AG04450 (cell line): ENCODE data around the gene THBS4. TPM values are rescaled to one million over a fixed set of nuclear protein-coding genes. Genes with fewer than 3 reads are reported as not detected.

Experiments
- CTCF ChIA-PET: fragments of 300-600, 350-600 bp; formaldehyde crosslinking; extraction: SDS; loops from one replicate; lab custom pipeline; 2022; ENCODE audit warnings: antibody characterized with exemption, inconsistent platforms; lab: Charles Lee
- POLR2A ChIA-PET: fragments of 350-600 bp; formaldehyde crosslinking; extraction: SDS; loops from one replicate; lab custom pipeline; 2021; ENCODE audit warnings: antibody characterized with exemption, inconsistent platforms; lab: Yijun Ruan, JAX
- DNase-seq: peaks from one replicate; pipeline ENCODE4 v3.0.0-alpha.2; 2011; ENCODE audit warnings: low read depth, low spot score
- H3K27ac ChIP-seq: one replicate; pipeline ENCODE4 v1.5.1; 2012; ENCODE audit warnings: low read depth, low read length, control low read depth
- H3K27me3 ChIP-seq: one replicate; pipeline ENCODE4 v1.6.0; 2012; ENCODE audit warnings: low read length; ENCODE audit not compliant: control insufficient read depth, insufficient read depth
- H3K4me3 ChIP-seq: 2 replicates; pipeline ENCODE4 v1.5.1; 2011; ENCODE audit warnings: mild to moderate bottlenecking, low read depth, low read length, control low read depth
- H3K9me3 ChIP-seq: 2 replicates; pipeline ENCODE4 v1.5.1; 2012; ENCODE audit warnings: low read length; ENCODE audit not compliant: control insufficient read depth, insufficient read depth
- polyA plus RNA-seq: library from polyadenylated mRNA; depleted of rRNA; stranded (reverse); fragments of >200 nt; gene quantifications from 2 replicates; pipeline ENCODE4 v1.2.3, GENCODE V29; 2011
- TF ChIP-seq, protein P1 (sequence below): IDR thresholded peaks from 2 replicates; pipeline ENCODE4 v1.5.1; 2011; ENCODE audit warnings: low read depth, low read length, control low read depth, inconsistent platforms

THBS4 gene
- polyA plus RNA-seq, 1 experiment = 0.94 TPM

DNA sequence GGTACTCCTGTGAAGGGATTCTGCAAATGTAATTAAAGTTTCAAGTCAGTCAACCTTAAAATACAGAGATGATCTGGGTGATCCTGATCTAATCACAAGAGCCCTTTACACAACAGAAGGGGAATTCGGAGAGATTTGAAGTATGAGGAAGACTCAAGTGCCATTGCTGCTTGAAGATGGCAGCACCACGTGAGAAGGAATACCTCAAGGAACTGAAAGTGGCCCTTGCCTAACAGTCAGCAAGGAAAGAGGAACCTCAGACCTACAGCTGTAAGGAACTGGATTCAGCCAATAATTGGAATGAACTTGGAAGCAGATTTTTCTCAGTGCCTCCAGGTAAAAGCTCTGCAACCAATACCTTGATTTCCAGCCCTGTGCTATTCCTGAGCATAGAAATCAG, 87.4 kb downstream of the THBS4 start:
- DNase-seq = no peak
- Histone ChIP-seq H3K27ac (no peak overlapping the region), H3K27me3 (peaks cover 5% of the 10 kb centered on the region), H3K4me3 (no peak overlapping the region), H3K9me3 (peaks cover 2% of the 10 kb centered on the region; the same call in 1 of the 2 replicates)
- TF ChIP-seq, protein P1, sequence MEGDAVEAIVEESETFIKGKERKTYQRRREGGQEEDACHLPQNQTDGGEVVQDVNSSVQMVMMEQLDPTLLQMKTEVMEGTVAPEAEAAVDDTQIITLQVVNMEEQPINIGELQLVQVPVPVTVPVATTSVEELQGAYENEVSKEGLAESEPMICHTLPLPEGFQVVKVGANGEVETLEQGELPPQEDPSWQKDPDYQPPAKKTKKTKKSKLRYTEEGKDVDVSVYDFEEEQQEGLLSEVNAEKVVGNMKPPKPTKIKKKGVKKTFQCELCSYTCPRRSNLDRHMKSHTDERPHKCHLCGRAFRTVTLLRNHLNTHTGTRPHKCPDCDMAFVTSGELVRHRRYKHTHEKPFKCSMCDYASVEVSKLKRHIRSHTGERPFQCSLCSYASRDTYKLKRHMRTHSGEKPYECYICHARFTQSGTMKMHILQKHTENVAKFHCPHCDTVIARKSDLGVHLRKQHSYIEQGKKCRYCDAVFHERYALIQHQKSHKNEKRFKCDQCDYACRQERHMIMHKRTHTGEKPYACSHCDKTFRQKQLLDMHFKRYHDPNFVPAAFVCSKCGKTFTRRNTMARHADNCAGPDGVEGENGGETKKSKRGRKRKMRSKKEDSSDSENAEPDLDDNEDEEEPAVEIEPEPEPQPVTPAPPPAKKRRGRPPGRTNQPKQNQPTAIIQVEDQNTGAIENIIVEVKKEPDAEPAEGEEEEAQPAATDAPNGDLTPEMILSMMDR = no peak
- ChIA-PET POLR2A (no interaction called here), CTCF (interaction anchor here (0.7 to 1.9 kb wide), 2 partner anchors 31 to 91 kb away, joined by 3 to 6 read pairs; no protein-coding TSS in a partner anchor)

DNA sequence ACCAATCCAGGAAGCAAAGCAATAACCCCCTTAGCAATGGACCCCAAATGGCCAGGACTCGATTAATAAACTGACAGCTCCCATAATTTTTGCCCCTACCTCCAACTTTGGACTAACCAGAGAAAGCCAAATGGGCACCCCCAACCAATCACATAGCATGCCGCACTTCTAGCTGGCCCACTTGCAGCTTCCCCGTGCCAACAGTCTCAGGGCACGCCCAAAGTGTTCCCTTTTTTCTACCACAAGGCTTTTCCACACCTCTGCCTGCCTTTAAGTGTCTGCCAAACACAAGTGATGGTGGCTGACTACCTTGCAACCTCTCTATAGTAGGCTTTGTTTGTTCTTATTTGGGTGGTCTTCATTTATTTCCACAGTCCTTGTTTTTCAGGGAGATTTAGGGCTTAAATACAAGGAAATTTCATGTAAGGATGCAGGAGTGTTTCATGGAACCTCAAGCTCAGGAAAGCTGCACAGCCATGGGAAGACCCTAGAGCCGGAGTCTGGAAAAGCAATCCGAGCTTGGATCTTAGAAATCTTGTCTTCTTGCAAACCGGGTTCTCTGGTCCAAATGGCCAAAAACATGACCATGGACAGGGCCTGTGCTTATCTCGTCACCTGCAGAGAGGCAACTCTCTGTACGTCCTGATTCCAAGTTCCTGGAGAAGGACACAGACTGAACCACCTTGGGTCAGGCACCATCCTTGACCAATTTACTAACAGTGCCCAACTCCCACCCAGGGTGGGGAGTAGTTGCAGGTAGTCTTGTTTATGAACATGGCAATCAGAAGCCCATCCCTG, 89.2 kb downstream of the THBS4 start:
- Histone ChIP-seq H3K9me3 (no peaks in the 10 kb centered on the region), H3K27me3 (peaks cover 5% of the 10 kb centered on the region), H3K27ac (no peak overlapping the region), H3K4me3 (no peak overlapping the region)
- CTCF ChIA-PET = interaction anchor here (1.2 to 1.9 kb wide), 2 partner anchors 33 to 40 kb away, joined by 4 to 6 read pairs; no protein-coding TSS in a partner anchor
- TF ChIP-seq, protein P1 = no peak
- POLR2A ChIA-PET = no interaction called here
- DNase-seq = no peak

DNA sequence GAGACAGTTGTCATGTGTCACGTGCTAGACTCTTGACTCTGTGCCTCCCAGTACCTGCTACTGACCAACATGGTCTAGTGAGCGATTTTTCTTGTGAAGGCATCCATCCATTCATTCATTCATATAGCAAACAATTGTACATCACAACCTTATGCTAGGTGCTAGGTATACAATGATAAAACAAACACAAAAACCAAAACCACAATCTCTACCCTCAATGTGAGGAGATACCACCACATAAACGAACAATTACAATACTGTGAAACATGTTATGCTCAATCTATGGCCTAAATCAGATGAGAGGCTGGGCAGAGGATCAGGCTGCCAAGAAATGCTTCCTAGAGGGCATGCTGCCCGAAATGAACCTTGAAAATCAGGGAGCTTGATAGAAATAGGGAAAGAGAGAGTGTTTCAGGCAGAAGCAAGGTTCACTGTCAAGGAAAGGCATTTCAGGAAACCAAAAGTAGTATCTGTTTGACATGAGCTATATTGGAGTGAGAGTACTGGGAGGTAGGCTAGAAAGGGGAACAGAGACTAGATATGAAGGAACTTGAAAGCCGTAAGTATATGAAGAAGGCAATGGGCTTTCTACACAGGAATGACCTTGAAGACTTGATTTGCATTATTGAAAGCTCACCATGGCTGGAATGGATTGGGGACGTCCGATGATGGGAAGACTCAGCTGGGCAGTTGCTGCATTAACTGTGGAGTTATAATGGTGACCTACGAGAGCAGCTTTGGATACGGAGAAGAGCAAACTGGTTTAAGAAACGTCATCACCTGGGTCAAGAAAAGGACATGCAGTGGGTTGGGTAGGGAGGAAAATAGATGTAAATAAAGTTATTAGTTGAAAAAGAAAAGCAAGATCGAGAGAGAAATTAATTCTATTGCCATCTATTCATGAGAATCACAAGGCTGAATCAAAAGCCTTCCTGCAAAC, 90.1 kb downstream of the THBS4 start:
- Histone ChIP-seq H3K27me3 (peaks cover 5% of the 10 kb centered on the region), H3K4me3 (no peak overlapping the region), H3K9me3 (no peaks in the 10 kb centered on the region), H3K27ac (no peak overlapping the region)
- no peak for DNase-seq
- TF ChIP-seq, protein P1 = no peak
- POLR2A ChIA-PET = interaction anchor here (1.3 kb wide), 1 partner anchor 131 kb away, joined by 5 read pairs; the partner anchor contains the start of gene SERINC5
- CTCF ChIA-PET = interaction anchor here (1.3 to 1.4 kb wide), 2 partner anchors 33 to 42 kb away, joined by 5 to 6 read pairs; no protein-coding TSS in a partner anchor

DNA sequence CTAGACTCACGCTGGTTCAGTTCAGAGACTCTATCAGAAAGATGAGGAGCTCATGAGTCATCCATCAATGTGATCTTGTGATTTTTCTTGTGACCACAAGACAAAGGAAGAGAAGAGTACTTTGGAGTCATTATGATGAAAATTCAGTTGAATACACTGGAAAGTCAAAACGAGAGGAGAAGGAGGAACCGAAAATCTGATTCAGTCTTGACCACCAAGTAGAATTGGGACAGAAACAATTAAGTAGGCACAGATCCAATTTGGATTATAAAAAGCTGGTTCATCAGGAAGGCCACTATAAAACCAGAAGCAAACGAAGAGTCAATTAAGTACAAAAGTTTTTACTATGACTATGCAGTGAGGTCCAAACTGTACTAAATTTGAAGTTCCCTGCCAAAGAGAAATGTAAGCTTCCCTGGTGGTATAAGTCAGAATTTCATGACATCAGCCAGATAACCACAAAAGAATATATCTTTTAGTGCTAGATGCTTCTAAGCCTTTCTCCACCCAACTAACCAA, 90.9 kb downstream of the THBS4 start:
- Histone ChIP-seq H3K27me3 (peaks cover 5% of the 10 kb centered on the region), H3K4me3 (no peak overlapping the region), H3K9me3 (no peaks in the 10 kb centered on the region), H3K27ac (no peak overlapping the region)
- no peak for DNase-seq
- ChIA-PET POLR2A (interaction anchor here (1.3 kb wide), 1 partner anchor 130 kb away, joined by 5 read pairs; the partner anchor contains the start of gene SERINC5), CTCF (interaction anchor here (0.8 to 1.4 kb wide), 3 partner anchors 34 to 181 kb away, joined by 3 to 6 read pairs (median 5); no protein-coding TSS in a partner anchor)
- TF ChIP-seq, protein P1 = 0 out of 2 replicates have a peak, but pooled peaks have one; percentile 20
